ENCODE data around the gene INPP4B. TPM values are rescaled to one million over a fixed set of nuclear protein-coding genes. Genes with fewer than 3 reads are reported as not detected.

INPP4B gene
- total and polyA plus RNA-seq, 2 donors (not counting 1 experiment from before 2014, with no cell fraction given): 0.03 TPM; not detected in 1

- no peaks in the 10 kb centered on the region for H3K4me1 Mint-ChIP-seq
- Histone ChIP-seq H3K27ac (ENCODE audit: low read length in 2 of 2) (no peak overlapping the region), H3K4me3 (ENCODE audit: control extremely low read depth in 1 of 5, extremely low read depth in 1 of 5, insufficient read depth in 1 of 5, low read depth in 2 of 5, low read length in 4 of 5) (no peak overlapping the region), H4K20me1 (ENCODE audit: control insufficient read depth, insufficient read depth, low read length, poor library complexity, severe bottlenecking) (no peaks in the 10 kb centered on the region), H3K9me3 (ENCODE audit: control extremely low read depth in 1 of 3, control insufficient read depth in 2 of 3, insufficient read depth in 1 of 3, low read length in 2 of 3) (no peaks in the 10 kb centered on the region), H3K79me2 (ENCODE audit: control insufficient read depth, insufficient read depth, low read length) (no peaks in the 10 kb centered on the region), H3K4me1 (ENCODE audit: control insufficient read depth in 2 of 2, insufficient read depth in 2 of 2, low read length in 2 of 2) (no peaks in the 10 kb centered on the region), H3K36me3 (replicated peaks in 1 of 2; ENCODE audit: control extremely low read depth in 1 of 2, control insufficient read depth in 1 of 2, extremely low read depth in 1 of 2, insufficient read depth in 2 of 2, low read length in 1 of 2) (no peaks in the 10 kb centered on the region), H3K27me3 (replicated peaks in 1 of 4; ENCODE audit: control extremely low read depth in 1 of 4, control insufficient read depth in 3 of 4, insufficient read depth in 4 of 4, low read length in 3 of 4) (no peaks in the 10 kb centered on the region), H2AFZ (ENCODE audit: insufficient read depth, low read depth, low read length, poor library complexity, severe bottlenecking) (no peak overlapping the region), H3K9ac (ENCODE audit: low read length) (no peak overlapping the region), H3K4me2 (replicated peaks; ENCODE audit: low read depth, low read length, poor library complexity, severe bottlenecking) (no peak overlapping the region)
- H3K9me3 Mint-ChIP-seq (ENCODE audit: insufficient read depth): no peaks in the 10 kb centered on the region
- TF ChIP-seq, protein P1, sequence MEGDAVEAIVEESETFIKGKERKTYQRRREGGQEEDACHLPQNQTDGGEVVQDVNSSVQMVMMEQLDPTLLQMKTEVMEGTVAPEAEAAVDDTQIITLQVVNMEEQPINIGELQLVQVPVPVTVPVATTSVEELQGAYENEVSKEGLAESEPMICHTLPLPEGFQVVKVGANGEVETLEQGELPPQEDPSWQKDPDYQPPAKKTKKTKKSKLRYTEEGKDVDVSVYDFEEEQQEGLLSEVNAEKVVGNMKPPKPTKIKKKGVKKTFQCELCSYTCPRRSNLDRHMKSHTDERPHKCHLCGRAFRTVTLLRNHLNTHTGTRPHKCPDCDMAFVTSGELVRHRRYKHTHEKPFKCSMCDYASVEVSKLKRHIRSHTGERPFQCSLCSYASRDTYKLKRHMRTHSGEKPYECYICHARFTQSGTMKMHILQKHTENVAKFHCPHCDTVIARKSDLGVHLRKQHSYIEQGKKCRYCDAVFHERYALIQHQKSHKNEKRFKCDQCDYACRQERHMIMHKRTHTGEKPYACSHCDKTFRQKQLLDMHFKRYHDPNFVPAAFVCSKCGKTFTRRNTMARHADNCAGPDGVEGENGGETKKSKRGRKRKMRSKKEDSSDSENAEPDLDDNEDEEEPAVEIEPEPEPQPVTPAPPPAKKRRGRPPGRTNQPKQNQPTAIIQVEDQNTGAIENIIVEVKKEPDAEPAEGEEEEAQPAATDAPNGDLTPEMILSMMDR (IDR thresholded peaks at IDR 0.05): no peak
- TF ChIP-seq EZH2 (IDR thresholded peaks at IDR 0.05; ENCODE audit: borderline replicate concordance, insufficient read depth, low read depth, low read length, poor library complexity, severe bottlenecking): no peak
- H3K4me3 Mint-ChIP-seq: no peak overlapping the region
- WGBS (ENCODE audit: insufficient coverage): 100% methylated on average over 1 of the region's 2 CpGs
- ChIA-PET POLR2A (no interaction called here), CTCF (no interaction called here)
- DNase-seq (no peak), ATAC-seq (ENCODE audit: low read depth) (no peak)
- intact Hi-C loops (cut with micrococcal nuclease): no loop called here
- no peak overlapping the region for H3K27ac Mint-ChIP-seq
- H3K27me3 Mint-ChIP-seq: no peaks in the 10 kb centered on the region
These were observed 484.1 kb downstream of the INPP4B start for GRCh38 chr4:142361981-142362380.

DNA sequence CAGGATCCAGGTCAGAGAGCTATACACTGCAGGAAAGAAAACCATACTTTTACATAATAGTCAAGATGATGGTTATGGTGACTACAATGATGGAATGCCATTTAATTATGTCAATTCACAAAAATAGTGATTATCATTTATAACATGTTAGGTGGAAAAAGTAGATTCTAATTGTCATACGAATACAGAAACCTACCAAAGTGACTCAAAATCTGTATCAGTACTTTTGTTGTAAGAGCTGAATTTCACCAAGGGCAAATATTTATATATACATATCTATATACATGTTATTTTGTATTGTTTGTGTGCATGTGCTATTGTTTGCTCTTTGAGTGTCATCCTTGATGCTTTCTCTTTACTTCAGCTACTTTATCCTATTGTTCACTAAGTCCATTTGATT, 485.4 kb downstream of the INPP4B start:
- ATAC-seq (ENCODE audit: low read depth) (no peak), DNase-seq (no peak)
- Histone ChIP-seq H3K79me2 (ENCODE audit: control insufficient read depth, insufficient read depth, low read length) (no peaks in the 10 kb centered on the region), H3K9me3 (ENCODE audit: control extremely low read depth in 1 of 3, control insufficient read depth in 2 of 3, insufficient read depth in 1 of 3, low read length in 2 of 3) (no peaks in the 10 kb centered on the region), H3K27me3 (replicated peaks in 1 of 4; ENCODE audit: control extremely low read depth in 1 of 4, control insufficient read depth in 3 of 4, insufficient read depth in 4 of 4, low read length in 3 of 4) (no peaks in the 10 kb centered on the region), H3K36me3 (replicated peaks in 1 of 2; ENCODE audit: control extremely low read depth in 1 of 2, control insufficient read depth in 1 of 2, extremely low read depth in 1 of 2, insufficient read depth in 2 of 2, low read length in 1 of 2) (no peaks in the 10 kb centered on the region), H3K4me3 (ENCODE audit: control extremely low read depth in 1 of 5, extremely low read depth in 1 of 5, insufficient read depth in 1 of 5, low read depth in 2 of 5, low read length in 4 of 5) (no peak overlapping the region), H4K20me1 (ENCODE audit: control insufficient read depth, insufficient read depth, low read length, poor library complexity, severe bottlenecking) (no peaks in the 10 kb centered on the region), H3K27ac (ENCODE audit: low read length in 2 of 2) (no peak overlapping the region), H2AFZ (ENCODE audit: insufficient read depth, low read depth, low read length, poor library complexity, severe bottlenecking) (no peak overlapping the region), H3K9ac (ENCODE audit: low read length) (no peak overlapping the region), H3K4me1 (ENCODE audit: control insufficient read depth in 2 of 2, insufficient read depth in 2 of 2, low read length in 2 of 2) (no peaks in the 10 kb centered on the region), H3K4me2 (replicated peaks; ENCODE audit: low read depth, low read length, poor library complexity, severe bottlenecking) (no peak overlapping the region)
- POLR2A ChIA-PET: no interaction called here
- no peaks in the 10 kb centered on the region for H3K9me3 Mint-ChIP-seq (ENCODE audit: insufficient read depth)
- intact Hi-C loops (cut with micrococcal nuclease): no loop called here
- H3K4me1 Mint-ChIP-seq: no peaks in the 10 kb centered on the region
- no peak overlapping the region for H3K27ac Mint-ChIP-seq
- CTCF ChIA-PET: no interaction called here
- TF ChIP-seq, protein P1 (IDR thresholded peaks at IDR 0.05): no peak
- no peak for TF ChIP-seq EZH2 (IDR thresholded peaks at IDR 0.05; ENCODE audit: borderline replicate concordance, insufficient read depth, low read depth, low read length, poor library complexity, severe bottlenecking)
- no peaks in the 10 kb centered on the region for H3K27me3 Mint-ChIP-seq
- no CpG with 5 or more reads among the region's 1 CpG for WGBS (ENCODE audit: insufficient coverage)
- H3K4me3 Mint-ChIP-seq: no peak overlapping the region

Data from B cell (primary cell).